ENCODE results near the gene CELA2A.
"Not testable (repeated sequence)": the region's sequence is repeated elsewhere in the genome, so short reads cannot be mapped to it uniquely, and the experiment has no call there.

DNA sequence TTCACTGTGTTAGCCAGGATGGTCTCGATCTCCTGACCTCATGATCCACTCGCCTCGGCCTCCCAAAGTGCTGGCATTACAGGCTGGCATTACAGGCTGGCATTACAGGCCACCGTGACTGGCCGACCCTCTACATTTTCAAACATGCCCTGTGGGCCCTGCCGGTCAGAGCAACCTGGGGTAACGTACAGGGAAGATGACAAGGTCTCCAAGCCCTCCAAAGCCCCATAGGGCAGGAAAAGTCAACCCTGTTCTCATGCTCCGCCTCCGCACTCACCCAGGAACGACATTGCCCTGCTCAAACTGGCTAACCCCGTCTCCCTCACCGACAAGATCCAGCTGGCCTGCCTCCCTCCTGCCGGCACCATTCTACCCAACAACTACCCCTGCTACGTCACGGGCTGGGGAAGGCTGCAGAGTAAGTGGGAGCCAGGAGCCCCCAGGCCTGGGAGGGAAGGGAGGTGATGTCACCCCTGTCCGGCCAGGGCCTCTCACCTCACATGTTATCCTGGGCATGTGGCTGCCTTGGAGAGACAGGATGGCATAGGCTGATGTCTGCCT, 26.5 kb downstream of the CELA2A start:
- not testable (repeated sequence) for TF ChIP-seq CTCF (optimal IDR thresholded peaks at IDR 0.05 in 1 of 3, IDR thresholded peaks at IDR 0.05 in 1 of 3, conservative IDR thresholded peaks at IDR 0.05 in 1 of 3; ENCODE audit: extremely low read depth in 1 of 3, insufficient read depth in 2 of 3, low read length in 3 of 3); EZH2 (IDR thresholded peaks at IDR 0.05; ENCODE audit: low read length)

Data from keratinocyte (primary cell).